Fibroblast of skin of back (primary cell): ENCODE results near the gene TTLL11.
A peak's percentile ranks its signal among the peaks of the same experiment; 100 is the strongest.

Experiments
- DNase-seq: peaks from one replicate; pipeline ENCODE4 v3.0.0-alpha.2; 2013

The TTLL11 gene

DNA sequence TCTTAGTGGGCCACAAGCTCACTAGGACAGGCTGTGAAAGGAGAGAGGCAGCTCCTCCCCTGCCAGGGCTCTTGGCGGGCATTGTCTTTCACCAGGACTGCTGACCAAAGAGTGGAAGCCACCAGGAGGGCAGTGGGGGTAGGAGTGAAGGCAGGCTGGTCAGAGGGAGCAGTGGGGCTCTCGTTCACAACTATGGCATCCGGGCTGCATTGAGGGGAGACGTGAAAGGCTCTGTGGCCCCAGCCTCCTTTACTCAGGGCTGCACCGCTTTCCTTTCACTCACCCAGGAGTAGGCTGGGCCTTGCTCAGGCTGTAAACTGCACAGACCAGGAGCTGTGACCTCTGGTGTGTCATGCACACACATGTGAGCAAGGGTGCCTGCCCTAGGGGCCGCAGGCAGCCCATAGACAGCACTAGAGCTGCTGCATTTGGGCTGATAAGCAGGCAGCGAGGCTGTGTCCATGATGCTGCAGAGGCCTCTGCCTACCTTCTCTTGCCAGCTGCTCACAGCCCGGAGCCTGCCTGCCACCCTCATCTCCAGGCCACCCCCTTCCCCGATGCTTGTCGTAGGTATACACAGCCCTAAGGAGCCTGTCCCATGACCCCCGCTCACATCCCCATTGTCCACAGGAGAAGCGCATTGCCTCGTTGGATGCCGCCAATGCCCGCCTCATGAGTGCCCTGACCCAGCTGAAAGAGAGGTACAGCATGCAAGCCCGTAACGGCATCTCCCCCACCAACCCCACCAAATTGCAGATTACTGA lies 311.2 kb downstream of the TTLL11 start:
- DNase-seq, result no peak

DNA sequence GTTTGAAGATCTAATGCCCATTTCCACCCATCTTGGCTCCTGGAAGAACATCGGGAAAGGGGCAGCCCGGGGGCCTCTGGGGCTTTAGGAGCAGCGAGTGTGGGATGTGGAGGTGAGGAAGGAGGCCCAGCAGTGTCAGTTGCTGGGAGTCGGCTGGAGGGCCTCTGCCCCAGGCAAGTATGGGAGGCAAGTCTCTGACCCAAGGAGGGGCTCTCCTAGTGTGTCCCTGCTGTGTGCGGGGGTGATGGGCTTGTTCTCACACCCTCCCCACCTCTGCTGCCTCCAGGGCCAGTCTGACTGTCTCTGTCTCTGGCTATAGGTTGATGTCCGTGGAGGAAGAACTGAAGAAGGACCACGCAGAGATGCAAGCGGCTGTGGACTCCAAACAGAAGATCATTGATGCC lies 312.0 kb downstream of the TTLL11 start:
- no peak for DNase-seq

GRCh38 chr9:121780177-121781040 lies 312.7 kb downstream of the TTLL11 start:
- no peak for DNase-seq

- peak; percentile 24 for DNase-seq
These were observed 313.6 kb downstream of the TTLL11 start for GRCh38 chr9:121779381-121780117.

DNA sequence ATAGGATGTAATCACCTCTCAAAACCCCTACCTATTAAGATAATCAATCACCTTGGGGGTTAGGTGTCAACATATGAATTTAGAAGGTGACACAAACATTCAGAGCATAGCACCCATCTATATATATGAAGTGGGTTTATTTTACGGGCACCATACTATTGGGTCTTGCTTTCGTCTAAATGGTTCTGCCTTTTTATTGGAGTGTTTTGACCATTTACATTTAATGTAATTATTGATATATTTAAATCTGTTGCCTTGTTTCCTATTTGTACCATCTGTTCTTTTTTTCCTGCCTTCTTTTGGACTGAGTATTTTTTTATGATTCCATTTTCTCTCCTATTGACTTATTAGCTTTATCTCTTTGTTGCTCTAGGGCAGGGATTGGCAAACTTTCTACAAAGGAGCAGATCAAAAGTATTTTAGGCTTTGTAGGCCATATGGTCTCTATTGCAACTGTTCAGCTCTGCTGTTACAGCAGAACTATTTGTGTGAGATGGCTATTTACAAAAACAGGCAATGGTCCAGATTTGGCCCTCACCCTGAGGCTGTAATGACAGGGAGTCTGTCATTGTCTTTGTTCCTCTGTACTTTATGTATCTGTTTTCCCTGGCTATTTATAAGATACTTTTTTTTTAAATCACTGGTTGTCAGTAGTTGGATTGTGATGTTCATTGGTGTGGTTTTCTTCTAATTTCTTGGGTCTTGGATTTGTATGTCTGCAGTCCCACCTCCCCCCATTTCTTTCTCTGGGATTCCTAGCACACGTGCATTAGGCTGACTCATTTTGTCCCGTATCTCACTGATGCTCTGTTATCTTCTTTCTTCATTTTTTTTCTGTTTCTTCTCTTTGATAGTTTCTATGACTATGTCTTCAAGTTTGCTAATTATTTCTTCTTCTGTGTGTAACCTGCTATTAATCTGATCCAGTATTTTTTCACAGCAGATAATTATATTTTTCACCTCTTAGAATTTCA lies 314.6 kb downstream of the TTLL11 start:
- DNase-seq, result peak; percentile 32

DNA sequence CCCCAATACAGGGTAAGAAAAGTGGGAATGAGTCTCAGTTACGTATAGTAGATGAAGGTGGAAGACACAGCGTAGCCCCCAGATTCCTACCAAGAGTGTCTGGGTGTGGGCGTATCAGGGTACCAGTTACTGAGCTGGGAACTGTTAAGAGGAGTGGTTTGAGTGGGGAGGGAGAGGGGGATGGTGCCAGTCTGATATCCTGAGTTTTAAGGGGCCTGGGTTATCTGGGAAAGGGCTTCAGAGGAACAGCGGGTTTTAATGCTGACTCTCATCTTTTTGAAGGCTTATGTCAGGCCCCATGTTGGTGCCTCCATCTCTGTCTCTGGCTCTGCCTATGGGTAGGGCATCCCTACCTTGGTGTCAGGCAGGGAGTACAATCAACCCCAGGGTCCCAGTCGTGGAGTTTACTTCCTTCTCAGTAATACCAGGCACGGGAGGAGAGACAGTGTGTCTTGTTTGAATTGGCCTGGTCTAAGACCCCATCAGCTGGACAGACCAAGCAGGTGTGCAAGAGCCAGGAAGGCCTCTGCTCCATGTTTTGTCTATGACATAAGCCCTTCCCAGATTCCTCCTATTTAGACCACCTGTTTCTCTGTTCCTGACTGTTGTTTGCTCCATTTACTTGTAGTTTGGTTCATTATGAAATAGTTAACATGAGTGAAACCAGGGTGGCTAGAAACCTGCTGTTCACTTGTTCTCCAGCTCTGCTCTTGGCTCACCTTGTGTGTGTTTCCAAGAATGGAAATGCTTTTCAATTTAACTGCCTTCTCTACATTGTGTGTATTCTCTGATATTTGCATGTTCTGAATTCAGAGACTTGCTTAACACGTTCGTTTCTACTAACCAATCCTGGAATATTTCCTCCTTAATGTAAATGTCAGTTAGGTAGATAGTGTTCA lies 316.1 kb downstream of the TTLL11 start:
- no peak for DNase-seq

DNA sequence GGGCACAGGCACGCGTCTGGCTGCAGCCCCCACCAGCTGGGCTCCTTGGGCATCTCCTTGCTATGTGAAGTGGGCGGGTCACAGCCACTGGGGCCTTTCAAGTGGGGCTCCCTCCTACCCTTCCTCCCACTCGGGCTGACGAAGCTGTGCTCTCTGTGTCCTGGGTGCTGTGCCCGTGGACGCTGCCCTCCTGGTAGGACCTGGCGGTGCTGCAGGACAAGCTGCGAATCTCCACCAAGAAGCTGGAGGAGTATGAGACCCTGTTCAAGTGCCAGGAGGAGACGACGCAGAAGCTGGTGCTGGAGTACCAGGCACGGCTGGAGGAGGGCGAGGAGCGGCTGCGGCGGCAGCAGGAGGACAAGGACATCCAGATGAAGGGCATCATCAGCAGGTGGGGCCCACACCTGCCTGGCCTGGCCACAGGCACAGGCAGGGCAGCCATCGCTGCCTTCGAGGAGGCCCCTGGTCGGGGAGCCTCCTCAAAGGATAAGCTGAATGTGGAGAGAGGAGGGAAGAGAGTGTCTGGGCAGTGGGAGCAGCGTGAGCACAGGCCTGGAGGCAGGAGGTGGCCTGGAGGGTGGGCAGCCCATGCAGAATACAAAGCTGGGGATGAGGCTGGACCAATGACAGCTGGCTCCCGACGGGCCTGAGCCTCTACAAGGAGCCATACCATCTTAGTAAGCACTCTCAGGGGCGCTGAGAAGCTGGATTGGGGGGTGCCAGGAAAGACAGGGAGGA lies 316.9 kb downstream of the TTLL11 start:
- DNase-seq, result no peak

DNA sequence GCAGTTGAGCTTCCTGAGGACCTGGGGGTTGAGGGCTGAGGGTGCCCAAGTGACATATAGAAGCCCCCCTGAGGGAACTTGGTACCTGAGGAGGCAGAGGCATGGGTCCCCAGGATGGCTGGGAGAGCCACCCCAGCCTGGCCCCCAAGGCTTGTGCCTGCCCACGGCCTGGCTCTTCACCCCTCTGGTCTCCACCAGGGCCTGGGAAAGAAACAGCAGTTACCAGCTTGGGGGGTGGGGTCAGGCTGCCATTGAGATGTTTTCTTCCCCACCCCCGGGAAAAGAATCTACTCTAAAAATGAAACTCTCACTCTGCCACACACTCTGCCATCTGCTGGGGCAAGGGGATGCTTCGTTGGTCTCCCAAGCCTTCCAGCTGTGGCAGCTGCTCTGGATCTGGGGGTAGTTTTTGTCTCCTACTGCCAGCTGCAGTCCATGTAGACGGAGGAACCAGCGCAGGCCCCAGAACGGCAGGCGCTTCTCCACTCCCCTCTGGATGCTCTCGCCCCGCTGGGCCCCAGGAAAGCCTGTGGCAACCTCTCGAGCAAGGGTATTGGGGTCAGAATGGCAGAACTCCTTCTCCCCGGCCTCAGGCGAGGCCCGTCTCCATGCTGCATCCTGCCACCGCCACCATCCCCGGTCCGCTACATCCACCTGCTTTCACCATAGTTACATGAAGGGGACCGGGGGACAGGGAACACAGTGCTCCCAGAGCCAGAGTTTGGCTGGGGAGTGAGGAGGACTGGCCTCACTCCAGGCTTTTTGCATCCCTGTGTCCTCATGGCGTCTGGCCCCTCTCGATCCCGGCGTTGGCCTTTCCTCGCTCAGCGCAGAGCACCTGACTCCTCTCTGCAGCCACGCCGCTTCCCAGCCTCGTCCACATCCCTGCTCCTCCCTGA lies 318.1 kb downstream of the TTLL11 start:
- no peak for DNase-seq

- DNase-seq, result no peak
These were observed 319.0 kb downstream of the TTLL11 start for GRCh38 chr9:121773954-121774714.

- DNase-seq, result no peak
These were observed 319.7 kb downstream of the TTLL11 start for GRCh38 chr9:121773286-121773953.

GRCh38 chr9:121772600-121773285 lies 320.4 kb downstream of the TTLL11 start:
- DNase-seq, result no peak
